H1 (cell line): ENCODE measurements around the gene FANCI. TPM values are rescaled to one million over a fixed set of nuclear protein-coding genes. Genes with fewer than 3 reads are reported as not detected.
A peak's percentile ranks its signal among the peaks of the same experiment; 100 is the strongest.

Experiments used
- CTCF ChIA-PET: fragments of 300-600 bp; sonication (Branson Sonifier 250); formaldehyde crosslinking; loops from one replicate; lab custom pipeline; 2021; ENCODE audit not compliant: partially characterized antibody; lab: Charles Lee
- POLR2A ChIA-PET: fragments of 300-600 bp; sonication (Branson Sonifier 250); formaldehyde crosslinking; loops from one replicate; lab custom pipeline; 2021; ENCODE audit warnings: inconsistent platforms; ENCODE audit not compliant: partially characterized antibody; lab: Charles Lee
- DNase-seq, 2 experiments: peaks; one replicate each; pipeline versions ENCODE4 v3.0.0 to v3.0.0-alpha.2; 2010 to 2022; ENCODE audit warnings: low spot score in 2 of 2, low read depth in 1 of 2, mixed read lengths in 1 of 2
- FAIRE-seq: peaks from 2 replicates; lab custom pipeline; 2011; peaks lifted over from hg19 to GRCh38; lab: Jason Lieb, UNC
- H2AFZ ChIP-seq: 2 replicates; pipeline ENCODE4 v1.8.1; 2012; ENCODE audit warnings: low read length, inconsistent platforms
- H2AK5ac ChIP-seq: 2 replicates; pipeline ENCODE4 v1.6.1; 2013; ENCODE audit warnings: low read depth, low read length
- H2BK120ac ChIP-seq: replicated peaks from 2 replicates; pipeline ENCODE3; 2013; ENCODE audit warnings: low read depth, low read length, inconsistent platforms
- H2BK12ac ChIP-seq: 2 replicates; pipeline ENCODE4 v1.6.1; 2013; ENCODE audit warnings: low read depth, low read length
- H2BK15ac ChIP-seq: 2 replicates; pipeline ENCODE4 v1.6.1; 2013; ENCODE audit warnings: low read length
- H2BK20ac ChIP-seq: 2 replicates; pipeline ENCODE4 v1.6.1; 2013; ENCODE audit warnings: low read length
- H2BK5ac ChIP-seq: 2 replicates; pipeline ENCODE4 v1.6.1; 2013; ENCODE audit warnings: low read depth, low read length
- H3K14ac ChIP-seq: 2 replicates; pipeline ENCODE4 v1.6.1; 2013; ENCODE audit warnings: inconsistent platforms; ENCODE audit not compliant: insufficient read length
- H3K18ac ChIP-seq: 2 replicates; pipeline ENCODE4 v1.6.1; 2013; ENCODE audit warnings: low read length; ENCODE audit errors: extremely low read depth
- H3K23ac ChIP-seq: 2 replicates; pipeline ENCODE4 v1.6.1; 2013; ENCODE audit warnings: inconsistent platforms; ENCODE audit not compliant: insufficient read length
- H3K23me2 ChIP-seq: 2 replicates; pipeline ENCODE4 v1.6.1; 2013; ENCODE audit warnings: low read depth, low read length
- H3K27ac ChIP-seq: 2 replicates; pipeline ENCODE4 v1.6.1; 2011; ENCODE audit warnings: low read depth, low read length, inconsistent platforms
- H3K27me3 ChIP-seq, 4 experiments: replicated peaks in 1 of 4; 1 replicate in 1 of 4; 2 replicates in 3 of 4; pipeline versions ENCODE4 v1.6.1 to v1.8.1; 2011 to 2013; ENCODE audit warnings: low read length in 3 of 4, mild to moderate bottlenecking in 3 of 4, inconsistent platforms in 2 of 4, mixed read lengths in 2 of 4, moderate library complexity in 1 of 4; ENCODE audit not compliant: control insufficient read depth in 3 of 4, insufficient read depth in 3 of 4; ENCODE audit errors: extremely low read depth in 1 of 4
- H3K36me3 ChIP-seq, 4 experiments: 2 replicates each; pipeline versions ENCODE4 v1.6.1 to v1.8.1; 2011 to 2013; ENCODE audit warnings: mild to moderate bottlenecking in 4 of 4, low read length in 3 of 4, moderate library complexity in 2 of 4, control low read depth in 1 of 4, inconsistent platforms in 1 of 4; ENCODE audit not compliant: insufficient read depth in 4 of 4, control insufficient read depth in 2 of 4
- H3K4ac ChIP-seq: replicated peaks from 2 replicates; pipeline ENCODE3; 2013; ENCODE audit warnings: low read length, low read depth, mixed read lengths, inconsistent platforms; ENCODE audit not compliant: insufficient read length
- H3K4me1 ChIP-seq, 4 experiments: replicated peaks in 1 of 4; 1 replicate in 1 of 4; 2 replicates in 3 of 4; pipeline versions ENCODE4 v1.6.1 to v1.8.1; 2011 to 2013; ENCODE audit warnings: low read length in 3 of 4, inconsistent platforms in 2 of 4, mixed read lengths in 1 of 4; ENCODE audit not compliant: insufficient read depth in 4 of 4, control insufficient read depth in 3 of 4
- H3K4me2 ChIP-seq, 2 experiments: 2 replicates each; pipeline versions ENCODE4 v1.6.1 to v1.8.1; 2011 to 2013; ENCODE audit warnings: low read depth in 2 of 2, low read length in 2 of 2, control low read depth in 1 of 2, inconsistent platforms in 1 of 2, mild to moderate bottlenecking in 1 of 2; ENCODE audit not compliant: insufficient read depth in 1 of 2
- H3K4me3 ChIP-seq, 4 experiments: fragments of 200-600, 300-600 bp in 1 of 4; sonication (generic), shearing (Covaris generic), sonication (Bioruptor Twin) in 1 of 4; 2 replicates each; pipeline versions ENCODE4 v1.5.1 to v1.8.1; 2011 to 2016; ENCODE audit warnings: low read length in 4 of 4, low read depth in 3 of 4, control low read depth in 2 of 4, inconsistent platforms in 2 of 4, mild to moderate bottlenecking in 2 of 4, mixed read lengths in 1 of 4, moderate library complexity in 1 of 4; ENCODE audit not compliant: insufficient read depth in 2 of 4; ENCODE audit errors: extremely low read depth in 1 of 4
- H3K56ac ChIP-seq: replicated peaks from 2 replicates; pipeline ENCODE3; 2013; ENCODE audit warnings: low read depth, mild to moderate bottlenecking, mixed read lengths, low read length, inconsistent platforms; ENCODE audit not compliant: insufficient read length
- H3K79me1 ChIP-seq: 2 replicates; pipeline ENCODE4 v1.6.1; 2013; ENCODE audit warnings: low read depth, low read length, control low read depth
- H3K79me2 ChIP-seq, 2 experiments: 2 replicates each; pipeline versions ENCODE4 v1.6.1 to v1.8.1; 2012 to 2013; ENCODE audit warnings: low read length in 2 of 2, mild to moderate bottlenecking in 2 of 2, inconsistent platforms in 1 of 2; ENCODE audit not compliant: insufficient read depth in 2 of 2, control insufficient read depth in 1 of 2
- H3K9ac ChIP-seq, 4 experiments: replicated peaks in 1 of 4; 1 replicate in 1 of 4; 2 replicates in 3 of 4; pipeline versions ENCODE4 v1.6.1 to v1.8.1; 2011 to 2013; ENCODE audit warnings: low read depth in 3 of 4, low read length in 3 of 4, control low read depth in 2 of 4, mild to moderate bottlenecking in 2 of 4, moderate library complexity in 2 of 4, inconsistent platforms in 1 of 4; ENCODE audit errors: extremely low read depth in 1 of 4
- H3K9me3 ChIP-seq, 2 experiments: 2 replicates each; pipeline versions ENCODE4 v1.6.1 to v1.8.1; 2012 to 2013; ENCODE audit warnings: mild to moderate bottlenecking in 2 of 2, moderate library complexity in 2 of 2, control low read depth in 1 of 2, inconsistent platforms in 1 of 2, low read depth in 1 of 2, low read length in 1 of 2, mixed read lengths in 1 of 2; ENCODE audit not compliant: insufficient read depth in 2 of 2
- H4K20me1 ChIP-seq, 2 experiments: replicated peaks in 1 of 2; 2 replicates each; pipeline versions ENCODE3 to v1.8.1; 2011 to 2013; ENCODE audit warnings: inconsistent platforms in 2 of 2, low read length in 2 of 2, mild to moderate bottlenecking in 1 of 2; ENCODE audit not compliant: insufficient read depth in 2 of 2, control insufficient read depth in 1 of 2
- H4K5ac ChIP-seq: 2 replicates; pipeline ENCODE4 v1.6.1; 2013; ENCODE audit warnings: low read length, low read depth, mixed read lengths, inconsistent platforms; ENCODE audit not compliant: insufficient read length
- H4K8ac ChIP-seq: 2 replicates; pipeline ENCODE4 v1.8.0; 2013; ENCODE audit warnings: mild to moderate bottlenecking, moderate library complexity, low read length, inconsistent platforms; ENCODE audit not compliant: insufficient read depth; ENCODE audit errors: extremely low read depth
- H4K91ac ChIP-seq: replicated peaks from 2 replicates; pipeline ENCODE3; 2013; ENCODE audit warnings: low read length, mixed read lengths, inconsistent platforms; ENCODE audit not compliant: insufficient read length
- KDM1A ChIP-seq: fragments of 200-600, 300-600 bp; sonication (generic); IDR thresholded peaks from 2 replicates; pipeline ENCODE4 v1.7.1; 2016; ENCODE audit warnings: mild to moderate bottlenecking, low read length, borderline replicate concordance
- TCF12 ChIP-seq: IDR thresholded peaks from 2 replicates; pipeline ENCODE4 v1.6.1; 2011; ENCODE audit warnings: low read depth, mild to moderate bottlenecking, low read length
- WGBS, 2 experiments: shearing (Covaris generic) in 1 of 2; methylation state at CpG; one replicate each; pipeline versions ENCODE4 v1.1.6 to v1.1.7; 2013 to 2015; ENCODE audit warnings: low lambda C conversion rate in 2 of 2, mixed read lengths in 2 of 2, inconsistent platforms in 1 of 2, low coverage in 1 of 2, missing lambda C conversion rate in 1 of 2; ENCODE audit not compliant: insufficient replicate concordance in 2 of 2, insufficient coverage in 1 of 2, insufficient read length in 1 of 2; ENCODE audit errors: extremely low coverage in 1 of 2, missing lambda C conversion rate in 1 of 2; 5-methylcytosine and 5-hydroxymethylcytosine counted together
- polyA plus RNA-seq, 7 experiments: library from polyadenylated mRNA; depleted of rRNA in 3 of 7; stranded (reverse) in 5 of 7; unstranded in 2 of 7; fragments of >200 nt in 5 of 7; fragments of 200-250 nt in 2 of 7; gene quantifications; 1 replicate in 5 of 7; 2 replicates in 1 of 7; 4 replicates in 1 of 7; pipeline versions ENCODE4 v1.2.1 to v1.2.3, GENCODE V29; 2011 to 2013; ENCODE audit warnings: missing spikeins in 2 of 7, mixed read lengths in 2 of 7
- total RNA-seq: library from RNA; stranded (reverse); fragmentation: NEBNext Ultra II Directional; extraction: Animal tissue kit (Norgen Biotek cat#: 25700); gene quantifications from 2 replicates; pipeline ENCODE4 v1.2.1, GENCODE V29; 2021
- TF ChIP-seq, protein P1 (sequence below): IDR thresholded peaks from 2 replicates; pipeline ENCODE4 v1.6.1; 2012; ENCODE audit warnings: inconsistent platforms
- TF ChIP-seq, protein P2 (sequence below): IDR thresholded peaks from 2 replicates; pipeline ENCODE4 v1.6.1; 2012; ENCODE audit warnings: inconsistent platforms

Gene FANCI
- total and polyA plus RNA-seq, 2 of the 8 experiments (the other 6 are each of a cell fraction or from before 2014, with no cell fraction given): 37.8 to 115 TPM

DNA sequence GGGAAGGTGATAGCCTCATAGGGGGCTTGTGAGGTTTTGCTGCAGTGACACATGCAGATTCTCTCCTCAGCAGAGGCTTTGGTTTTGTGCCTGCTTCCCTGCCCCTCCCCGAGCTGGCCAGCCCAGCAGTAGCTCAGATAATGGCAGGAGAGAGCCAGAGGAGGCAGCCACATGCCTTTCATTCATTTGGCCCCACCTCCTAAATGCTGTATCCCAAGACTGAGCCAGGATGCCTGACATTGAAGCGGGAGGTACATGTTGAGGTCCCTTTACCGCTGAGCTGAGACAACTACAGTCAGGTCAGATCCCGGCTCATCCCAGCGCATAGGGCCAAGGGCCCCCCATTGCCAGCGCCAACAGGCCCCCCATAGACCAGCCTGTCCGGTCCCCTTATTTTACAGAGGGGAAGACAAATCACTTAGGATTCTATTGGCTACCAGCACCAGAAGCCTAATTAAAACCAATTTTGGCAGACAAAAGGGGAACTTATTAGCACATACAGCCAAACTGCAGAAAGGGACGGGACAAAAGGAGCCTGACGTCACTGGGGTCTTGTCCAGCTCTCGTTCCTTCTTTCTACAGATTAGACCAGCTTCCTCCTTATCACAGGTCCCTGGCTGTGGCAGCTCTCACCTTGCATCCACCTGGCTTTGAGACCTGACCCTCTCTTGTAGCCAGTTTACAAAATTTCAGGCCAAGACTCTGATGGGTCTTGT is 102.9 kb downstream of the FANCI start:
- peak overlapping the region; percentile 76 for H2AFZ ChIP-seq
- H3K27ac ChIP-seq: no peak overlapping the region
- H3K14ac ChIP-seq: no peak overlapping the region
- H2AK5ac ChIP-seq: no peak overlapping the region
- H3K4ac ChIP-seq: no peak overlapping the region
- no peak overlapping the region for H2BK20ac ChIP-seq
- no peak overlapping the region for H3K4me3 ChIP-seq
- TF ChIP-seq KDM1A: peak; percentile 25; the same call in 1 of the 2 replicates
- TF ChIP-seq, protein P1, sequence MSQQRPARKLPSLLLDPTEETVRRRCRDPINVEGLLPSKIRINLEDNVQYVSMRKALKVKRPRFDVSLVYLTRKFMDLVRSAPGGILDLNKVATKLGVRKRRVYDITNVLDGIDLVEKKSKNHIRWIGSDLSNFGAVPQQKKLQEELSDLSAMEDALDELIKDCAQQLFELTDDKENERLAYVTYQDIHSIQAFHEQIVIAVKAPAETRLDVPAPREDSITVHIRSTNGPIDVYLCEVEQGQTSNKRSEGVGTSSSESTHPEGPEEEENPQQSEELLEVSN: 0 out of 2 replicates have a peak, but pooled peaks have one; percentile 37
- no peak for TF ChIP-seq TCF12
- TF ChIP-seq, protein P2, sequence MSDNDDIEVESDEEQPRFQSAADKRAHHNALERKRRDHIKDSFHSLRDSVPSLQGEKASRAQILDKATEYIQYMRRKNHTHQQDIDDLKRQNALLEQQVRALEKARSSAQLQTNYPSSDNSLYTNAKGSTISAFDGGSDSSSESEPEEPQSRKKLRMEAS: peak; percentile 76
- TF ChIP-seq, all 59 proteins: peak for 3
- Histone ChIP-seq H2BK12ac (no peak overlapping the region), H4K8ac (no peak overlapping the region), H3K23me2 (0 out of 2 replicates have a peak, but pooled peaks cover 2% of the 10 kb centered on the region), H2BK5ac (no peak overlapping the region), H4K20me1 (no peaks in the 10 kb centered on the region), H2BK120ac (no peak overlapping the region), H3K9me3 (no peaks in the 10 kb centered on the region), H3K79me2 (no peaks in the 10 kb centered on the region), H3K36me3 (no peaks in the 10 kb centered on the region), H4K91ac (no peak overlapping the region), H3K18ac (peak overlapping the region; percentile 1; the same call in 1 of the 2 replicates), H3K79me1 (no peaks in the 10 kb centered on the region), H3K23ac (no peak overlapping the region), H3K27me3 (peaks cover 0 to 2% (median 0%) of the 10 kb centered on the region in 4 experiments; a peak in 1 of 7 replicates), H2BK15ac (no peak overlapping the region), H3K9ac (no peak overlapping the region), H4K5ac (no peak overlapping the region), H3K56ac (no peak overlapping the region), H3K4me2 (peak overlapping the region in 1 of 2 experiments; percentile 37; a peak in 1 of 4 replicates), H3K4me1 (peaks cover 0 to 10% (median 6%) of the 10 kb centered on the region in 4 experiments; a peak in 5 of 7 replicates)
- 43% methylated on average over 10 of the region's 10 CpGs; no CpG with 5 or more reads in 1 of the 2 experiments for WGBS, 2 experiments
- CTCF ChIA-PET: interaction anchor here (0.8 to 8.6 kb wide), 18 partner anchors 10 to 154 kb away, joined by 3 to 125 read pairs (median 4); partner anchors contain the start of gene POLG
- FAIRE-seq: peak; percentile 94
- DNase-seq: peak in 1 of 2 experiments; percentile 58
- POLR2A ChIA-PET: interaction anchor here (0.5 to 1.9 kb wide), 5 partner anchors 12 to 147 kb away, joined by 3 to 8 read pairs (median 3); partner anchors contain the start of gene POLG
